A673 (cell line): ENCODE data around the gene ATP10B. TPM values are rescaled to one million over a fixed set of nuclear protein-coding genes. Genes with fewer than 3 reads are reported as not detected.

Source experiments
- BruUV-seq: library from RNA; stranded (reverse); fragments of 400-500 nt; replicated peaks from 2 replicates; lab custom pipeline; 2021; lab: Mats Ljungman, UMichigan
- CTCF ChIA-PET: fragments of 300-600 bp; sonication (Branson Sonifier 250); formaldehyde crosslinking; loops from one replicate; lab custom pipeline; 2022; ENCODE audit warnings: antibody characterized with exemption; lab: Charles Lee
- POLR2A ChIA-PET: fragments of 300-600 bp; sonication (Branson Sonifier 250); formaldehyde crosslinking; loops from one replicate; lab custom pipeline; 2022; ENCODE audit warnings: antibody characterized with exemption; ENCODE audit not compliant: low non-redundant PET; lab: Charles Lee
- DNase-seq: peaks from one replicate; pipeline ENCODE4 v3.0.0-alpha.2; 2015; ENCODE audit warnings: low spot score
- H3K27ac ChIP-seq: fragments of 200-600 bp; sonication (generic); 2 replicates; pipeline ENCODE4 v1.5.1; 2016; ENCODE audit warnings: mixed run types, low read depth, mild to moderate bottlenecking, mixed read lengths, antibody characterized with exemption, low read length; ENCODE audit not compliant: poor library complexity, severe bottlenecking
- H3K27me3 ChIP-seq: fragments of 200-600 bp; sonication (generic); replicated peaks from 2 replicates; pipeline ENCODE4 v1.6.1; 2017; ENCODE audit warnings: mixed run types, low read depth, mild to moderate bottlenecking, mixed read lengths, antibody characterized with exemption, low read length; ENCODE audit not compliant: insufficient read depth, poor library complexity
- H3K36me3 ChIP-seq: fragments of 200-600 bp; sonication (generic); 2 replicates; pipeline ENCODE4 v1.6.1; 2016; ENCODE audit warnings: mixed run types, mild to moderate bottlenecking, mixed read lengths, antibody characterized with exemption, low read length; ENCODE audit not compliant: insufficient read depth, poor library complexity, severe bottlenecking
- H3K4me1 ChIP-seq: fragments of 200-600 bp; sonication (generic); 2 replicates; pipeline ENCODE4 v1.6.1; 2017; ENCODE audit warnings: mixed run types, mild to moderate bottlenecking, mixed read lengths, antibody characterized with exemption, low read length; ENCODE audit not compliant: insufficient read depth, poor library complexity, severe bottlenecking
- H3K4me3 ChIP-seq: fragments of 200-600 bp; sonication (generic); 2 replicates; pipeline ENCODE4 v1.5.1; 2016; ENCODE audit warnings: low read depth, mixed run types, mild to moderate bottlenecking, mixed read lengths, low read length; ENCODE audit not compliant: poor library complexity, severe bottlenecking
- H3K9me3 ChIP-seq: fragments of 200-600 bp; sonication (generic); 2 replicates; pipeline ENCODE4 v1.6.1; 2016; ENCODE audit warnings: mixed run types, low read depth, mild to moderate bottlenecking, mixed read lengths, antibody characterized with exemption, low read length; ENCODE audit not compliant: poor library complexity, severe bottlenecking
- CTCF ChIP-seq: fragments of 300-800, 200-600 bp; sonication (generic); conservative IDR thresholded peaks from 2 replicates; pipeline ENCODE4 v1.5.1; 2017; ENCODE audit warnings: low read depth, mild to moderate bottlenecking, antibody characterized with exemption, low read length, moderate library complexity, mixed read lengths
- EZH2 ChIP-seq: fragments of 200-600 bp; sonication (generic); IDR thresholded peaks from 2 replicates; pipeline ENCODE4 v1.6.1; 2017; ENCODE audit warnings: borderline replicate concordance, low read depth, mild to moderate bottlenecking, mixed read lengths, antibody characterized with exemption, low read length; ENCODE audit not compliant: poor library complexity, severe bottlenecking
- intact Hi-C: fragments of 100-400 bp; cut with micrococcal nuclease; formaldehyde crosslinking; loops from one replicate; pipeline ENCODE4 v1.10.0; 2022; ENCODE audit not compliant: unreplicated experiment
- total RNA-seq: library from RNA; stranded (reverse); gene quantifications from 2 replicates; pipeline ENCODE4 v1.2.3, GENCODE V29; 2021

ATP10B gene
- total RNA-seq, 1 experiment from 2014 or later: not detected

GRCh38 chr5:160545832-160546231 is 306.2 kb downstream of the ATP10B start:
- H3K4me1 ChIP-seq: no peaks in the 10 kb centered on the region
- intact Hi-C loops: no loop called here
- H3K9me3 ChIP-seq: no peaks in the 10 kb centered on the region
- peaks cover 10% of the 10 kb centered on the region for H3K27me3 ChIP-seq
- DNase-seq: no peak
- ChIA-PET POLR2A (no interaction called here), CTCF (no interaction called here)
- no peak for TF ChIP-seq CTCF
- H3K4me3 ChIP-seq: no peak overlapping the region
- no TSS peak for BruUV-seq
- H3K36me3 ChIP-seq: no peaks in the 10 kb centered on the region
- H3K27ac ChIP-seq: no peak overlapping the region

- intact Hi-C loops: no loop called here
- DNase-seq: no peak
- no peaks in the 10 kb centered on the region for H3K36me3 ChIP-seq
- no peak overlapping the region for H3K27ac ChIP-seq
- POLR2A ChIA-PET: no interaction called here
- H3K9me3 ChIP-seq: no peaks in the 10 kb centered on the region
- BruUV-seq: no TSS peak
- no peak for TF ChIP-seq EZH2
- no peak for TF ChIP-seq CTCF
- CTCF ChIA-PET: no interaction called here
- no peak overlapping the region for H3K4me3 ChIP-seq
- peaks cover 10% of the 10 kb centered on the region for H3K27me3 ChIP-seq
- no peaks in the 10 kb centered on the region for H3K4me1 ChIP-seq
Measured at GRCh38 chr5:160543395-160543794, 308.6 kb downstream of the ATP10B start.

GRCh38 chr5:160542840-160543239 is 309.2 kb downstream of the ATP10B start:
- H3K4me3 ChIP-seq: no peak overlapping the region
- POLR2A ChIA-PET: no interaction called here
- intact Hi-C loops: no loop called here
- H3K36me3 ChIP-seq: no peaks in the 10 kb centered on the region
- H3K27me3 ChIP-seq: peaks cover 10% of the 10 kb centered on the region
- H3K9me3 ChIP-seq: no peaks in the 10 kb centered on the region
- no peaks in the 10 kb centered on the region for H3K4me1 ChIP-seq
- no peak for DNase-seq
- H3K27ac ChIP-seq: no peak overlapping the region
- CTCF ChIA-PET: no interaction called here
- no TSS peak for BruUV-seq
- no peak for TF ChIP-seq CTCF
